Fibroblast of villous mesenchyme (primary cell): Measurements from ENCODE around the gene XAGE2. TPM values are rescaled to one million over a fixed set of nuclear protein-coding genes. Genes with fewer than 3 reads are reported as not detected.
A peak's percentile ranks its signal among the peaks of the same experiment; 100 is the strongest.

Experiments
- DNase-seq: peaks from one replicate; pipeline ENCODE4 v3.0.0-alpha.2; 2010; ENCODE audit warnings: low read depth
- H3K4me3 ChIP-seq: 2 replicates; pipeline ENCODE4 v1.5.1; 2011; ENCODE audit warnings: low read depth, mild to moderate bottlenecking, low read length
- CTCF ChIP-seq: IDR thresholded peaks from 2 replicates; pipeline ENCODE4 v1.5.1; 2012; ENCODE audit warnings: low read depth, mild to moderate bottlenecking, low read length; ENCODE audit not compliant: insufficient read depth
- total RNA-seq: library from RNA; depleted of rRNA; stranded (reverse); fragments of >200 nt; gene quantifications from 2 replicates; pipeline ENCODE4 v1.2.3, GENCODE V29; 2012

Gene XAGE2
- total RNA-seq, 1 donor: not detected

- TF ChIP-seq CTCF: no peak
- DNase-seq: no peak
- no peak overlapping the region for H3K4me3 ChIP-seq
Observed at GRCh38 chrX:52378870-52379269, 10.0 kb downstream of the XAGE2 start.

GRCh38 chrX:52380993-52381392 lies 12.2 kb downstream of the XAGE2 start:
- no peak overlapping the region for H3K4me3 ChIP-seq
- no peak for TF ChIP-seq CTCF
- no peak for DNase-seq

GRCh38 chrX:52410439-52411394 lies 41.9 kb downstream of the XAGE2 start:
- no peak for DNase-seq
- TF ChIP-seq CTCF: no peak
- H3K4me3 ChIP-seq: no peak overlapping the region

GRCh38 chrX:52415304-52415703 lies 46.5 kb downstream of the XAGE2 start:
- TF ChIP-seq CTCF: no peak
- H3K4me3 ChIP-seq: no peak overlapping the region
- no peak for DNase-seq

GRCh38 chrX:52416816-52417215 lies 48.0 kb downstream of the XAGE2 start:
- no peak for DNase-seq
- TF ChIP-seq CTCF: no peak
- H3K4me3 ChIP-seq: no peak overlapping the region

GRCh38 chrX:52420824-52421443 lies 52.1 kb downstream of the XAGE2 start:
- H3K4me3 ChIP-seq: no peak overlapping the region
- DNase-seq: peak; percentile 55
- no peak for TF ChIP-seq CTCF
